ENCODE data around the gene KCNIP4. TPM values are rescaled to one million over a fixed set of nuclear protein-coding genes. Genes with fewer than 3 reads are reported as not detected.

Gene KCNIP4
- total RNA-seq, 1 donor from 2014 or later: not detected

DNA sequence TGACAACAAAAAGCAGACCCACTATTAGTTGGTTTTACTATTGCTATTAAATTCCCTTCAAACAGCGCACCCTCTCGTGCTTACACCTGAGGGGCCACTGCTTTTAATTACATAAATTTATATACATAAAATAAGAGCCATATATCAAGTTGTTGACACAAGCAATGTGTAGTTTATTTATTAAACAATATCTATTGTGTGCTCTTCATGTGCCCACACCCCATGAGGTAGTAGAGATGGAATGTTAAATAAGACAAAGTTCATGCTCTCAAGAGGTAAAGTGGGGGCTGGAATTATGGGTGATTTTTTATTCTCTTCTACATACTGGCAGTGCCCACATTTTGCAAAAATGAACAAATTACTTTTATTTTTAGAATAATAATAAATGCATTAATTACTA is 47.3 kb downstream of the KCNIP4 start:
- no peak for DNase-seq
- Histone ChIP-seq H3K4me1 (no peaks in the 10 kb centered on the region), H3K27me3 (no peaks in the 10 kb centered on the region), H3K4me3 (no peak overlapping the region), H3K9me3 (no peaks in the 10 kb centered on the region), H3K27ac (no peak overlapping the region), H3K36me3 (no peaks in the 10 kb centered on the region)
- intact Hi-C loops (cut with DNase I): no loop called here
- TF ChIP-seq CTCF (IDR thresholded peaks at IDR 0.05): no peak
- no peak for ATAC-seq

- intact Hi-C loops (cut with DNase I): no loop called here
- no peak for ATAC-seq
- Histone ChIP-seq H3K4me1 (no peaks in the 10 kb centered on the region), H3K4me3 (no peak overlapping the region), H3K27ac (no peak overlapping the region), H3K27me3 (no peaks in the 10 kb centered on the region), H3K9me3 (no peaks in the 10 kb centered on the region), H3K36me3 (no peaks in the 10 kb centered on the region)
- no peak for TF ChIP-seq CTCF (IDR thresholded peaks at IDR 0.05)
- DNase-seq: no peak
Observed at GRCh38 chr4:21900211-21900610, 48.4 kb downstream of the KCNIP4 start.

DNA sequence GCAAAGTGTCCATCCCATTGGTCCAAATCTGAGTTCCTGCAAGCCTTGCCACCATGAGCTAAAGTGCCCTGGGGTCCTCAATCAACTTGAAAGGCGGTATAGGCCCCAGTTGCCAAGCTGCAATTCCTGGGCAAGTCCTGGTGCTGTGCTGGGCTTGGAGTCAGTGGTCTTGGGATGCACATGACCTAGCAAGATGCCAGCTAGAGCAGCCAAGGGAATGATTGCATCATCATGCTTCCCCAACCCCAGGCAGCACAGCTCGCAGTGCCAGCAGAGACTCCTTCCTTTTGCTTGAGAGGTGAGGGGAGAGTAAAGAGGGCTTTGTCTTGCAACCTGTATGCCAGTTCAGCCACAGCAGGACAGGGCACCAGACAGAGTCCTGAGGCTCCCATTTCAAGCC is 50.5 kb downstream of the KCNIP4 start:
- no peak for DNase-seq
- no peaks in the 10 kb centered on the region for H3K4me1 ChIP-seq
- H3K4me3 ChIP-seq: no peak overlapping the region
- H3K27me3 ChIP-seq: no peaks in the 10 kb centered on the region
- intact Hi-C loops (cut with DNase I): no loop called here
- H3K9me3 ChIP-seq: no peaks in the 10 kb centered on the region
- no peak for TF ChIP-seq CTCF (IDR thresholded peaks at IDR 0.05)
- H3K36me3 ChIP-seq: no peaks in the 10 kb centered on the region
- no peak for ATAC-seq
- H3K27ac ChIP-seq: no peak overlapping the region

GRCh38 chr4:21896767-21897166 is 51.8 kb downstream of the KCNIP4 start:
- no peaks in the 10 kb centered on the region for H3K4me1 ChIP-seq
- intact Hi-C loops (cut with DNase I): no loop called here
- no peak for TF ChIP-seq CTCF (IDR thresholded peaks at IDR 0.05)
- no peaks in the 10 kb centered on the region for H3K36me3 ChIP-seq
- H3K4me3 ChIP-seq: no peak overlapping the region
- DNase-seq: no peak
- H3K27ac ChIP-seq: no peak overlapping the region
- no peaks in the 10 kb centered on the region for H3K9me3 ChIP-seq
- no peak for ATAC-seq
- no peaks in the 10 kb centered on the region for H3K27me3 ChIP-seq

GRCh38 chr4:21893136-21893535 is 55.4 kb downstream of the KCNIP4 start:
- Histone ChIP-seq H3K4me1 (no peaks in the 10 kb centered on the region), H3K4me3 (no peak overlapping the region), H3K27me3 (no peaks in the 10 kb centered on the region), H3K36me3 (no peaks in the 10 kb centered on the region), H3K27ac (no peak overlapping the region), H3K9me3 (no peaks in the 10 kb centered on the region)
- DNase-seq (no peak), ATAC-seq (no peak)
- no peak for TF ChIP-seq CTCF (IDR thresholded peaks at IDR 0.05)
- intact Hi-C loops (cut with DNase I): no loop called here

DNA sequence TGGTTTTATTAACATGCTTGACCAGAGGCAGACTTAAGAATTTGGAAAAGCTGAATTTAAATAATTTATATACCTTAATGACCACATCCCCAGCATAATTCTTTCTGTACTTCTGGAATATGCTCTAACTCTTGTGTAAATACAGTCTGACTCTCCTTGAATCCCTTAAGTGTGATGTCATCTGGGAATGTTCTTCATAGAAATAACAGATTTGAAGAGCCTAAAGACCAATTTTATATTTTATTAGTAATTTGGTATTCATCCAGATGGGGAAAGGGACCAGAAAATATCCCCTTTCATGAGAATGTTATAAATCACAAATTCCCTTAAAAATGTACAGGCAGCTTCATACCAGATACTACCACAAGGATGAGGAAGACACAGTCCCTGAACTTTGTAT is 58.3 kb downstream of the KCNIP4 start:
- TF ChIP-seq CTCF (IDR thresholded peaks at IDR 0.05): no peak

More for the DNA sequence above, 58.3 kb downstream of the KCNIP4 start:
- intact Hi-C loops (cut with DNase I): no loop called here
- ATAC-seq: no peak
- H3K27me3 ChIP-seq: no peaks in the 10 kb centered on the region
- no peak overlapping the region for H3K27ac ChIP-seq
- no peak for DNase-seq
- no peaks in the 10 kb centered on the region for H3K36me3 ChIP-seq
- no peaks in the 10 kb centered on the region for H3K9me3 ChIP-seq
- no peak overlapping the region for H3K4me3 ChIP-seq
- no peaks in the 10 kb centered on the region for H3K4me1 ChIP-seq

Data from upper lobe of right lung (tissue), 1 donor.